ENCODE results near the gene GAS6. TPM values are rescaled to one million over a fixed set of nuclear protein-coding genes. Genes with fewer than 3 reads are reported as not detected.

GAS6 gene
- total and polyA plus RNA-seq, 2 donors (not counting 1 experiment from before 2014, with no cell fraction given): 227 to 301 TPM

DNA sequence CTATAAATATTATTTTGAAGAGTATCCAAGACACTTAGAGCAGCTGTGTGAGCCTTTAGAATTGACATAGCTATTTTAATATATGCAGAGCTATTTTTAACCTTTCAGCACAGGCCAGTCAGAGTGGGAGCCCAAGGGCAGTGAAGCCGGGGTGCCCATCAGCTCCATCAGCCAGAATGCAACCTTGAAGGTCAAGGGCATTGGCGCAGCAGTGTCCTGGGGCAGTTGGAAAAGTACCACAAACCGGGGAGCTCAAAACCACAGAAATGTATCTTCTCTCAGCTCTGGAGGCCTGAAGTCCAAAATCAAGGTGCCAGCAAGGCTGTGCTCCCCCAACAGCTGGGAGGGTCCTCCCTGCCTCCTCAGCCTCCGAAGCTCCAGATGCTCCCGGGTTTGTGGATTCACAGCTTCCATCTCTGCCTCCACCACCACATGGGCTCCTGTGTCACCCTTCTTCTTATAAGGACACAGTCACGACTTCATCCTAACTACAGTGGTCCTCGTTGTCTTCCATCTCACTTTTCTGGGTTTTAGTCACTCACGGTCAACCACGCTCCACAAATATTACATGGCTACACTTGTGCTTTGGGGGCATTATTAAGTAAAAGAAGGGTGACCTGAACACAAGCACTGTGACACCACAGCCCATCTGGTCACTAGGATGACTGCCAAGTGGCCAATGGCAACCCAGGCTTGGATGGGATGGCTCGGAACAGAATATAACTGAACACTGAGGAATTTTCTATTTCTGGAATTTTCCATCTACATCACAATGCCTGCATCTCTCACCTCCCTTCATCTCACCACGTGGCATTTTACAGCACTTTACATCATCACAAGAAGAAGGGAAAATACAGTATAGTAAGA, 15.9 kb upstream of the GAS6 start:
- no peak overlapping the region for H3K27ac ChIP-seq (ENCODE audit: insufficient read depth, low read length)
- no peaks in the 10 kb centered on the region for H3K36me3 ChIP-seq (ENCODE audit: control insufficient read depth, insufficient read depth, low read length)
- H3K4me3 ChIP-seq (replicated peaks in 1 of 4; ENCODE audit: control extremely low read depth in 1 of 4, insufficient read depth in 1 of 4, low read depth in 3 of 4, low read length in 4 of 4): no peak overlapping the region
- no peaks in the 10 kb centered on the region for H3K79me2 ChIP-seq (ENCODE audit: control insufficient read depth, insufficient read depth, low read length)
- H3K4me2 ChIP-seq (ENCODE audit: extremely low read depth, insufficient read depth, low read length): no peak overlapping the region
- H4K20me1 ChIP-seq (ENCODE audit: control insufficient read depth, extremely low read depth, insufficient read depth, low read length): no peaks in the 10 kb centered on the region
- DNase-seq (ENCODE audit: low read depth in 2 of 2): no peak
- TF ChIP-seq EZH2 (IDR thresholded peaks at IDR 0.05; ENCODE audit: low read length, missing control alignments): no peak
- TF ChIP-seq, protein P1, sequence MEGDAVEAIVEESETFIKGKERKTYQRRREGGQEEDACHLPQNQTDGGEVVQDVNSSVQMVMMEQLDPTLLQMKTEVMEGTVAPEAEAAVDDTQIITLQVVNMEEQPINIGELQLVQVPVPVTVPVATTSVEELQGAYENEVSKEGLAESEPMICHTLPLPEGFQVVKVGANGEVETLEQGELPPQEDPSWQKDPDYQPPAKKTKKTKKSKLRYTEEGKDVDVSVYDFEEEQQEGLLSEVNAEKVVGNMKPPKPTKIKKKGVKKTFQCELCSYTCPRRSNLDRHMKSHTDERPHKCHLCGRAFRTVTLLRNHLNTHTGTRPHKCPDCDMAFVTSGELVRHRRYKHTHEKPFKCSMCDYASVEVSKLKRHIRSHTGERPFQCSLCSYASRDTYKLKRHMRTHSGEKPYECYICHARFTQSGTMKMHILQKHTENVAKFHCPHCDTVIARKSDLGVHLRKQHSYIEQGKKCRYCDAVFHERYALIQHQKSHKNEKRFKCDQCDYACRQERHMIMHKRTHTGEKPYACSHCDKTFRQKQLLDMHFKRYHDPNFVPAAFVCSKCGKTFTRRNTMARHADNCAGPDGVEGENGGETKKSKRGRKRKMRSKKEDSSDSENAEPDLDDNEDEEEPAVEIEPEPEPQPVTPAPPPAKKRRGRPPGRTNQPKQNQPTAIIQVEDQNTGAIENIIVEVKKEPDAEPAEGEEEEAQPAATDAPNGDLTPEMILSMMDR (conservative IDR thresholded peaks at IDR 0.05 in 1 of 2, IDR thresholded peaks at IDR 0.05 in 1 of 2; ENCODE audit: low read depth in 1 of 2, low read length in 2 of 2): no peak
- H3K4me1 ChIP-seq (ENCODE audit: control insufficient read depth, extremely low read depth, insufficient read depth, low read length): peaks cover 6% of the 10 kb centered on the region
- no peaks in the 10 kb centered on the region for H3K9me3 ChIP-seq (ENCODE audit: control insufficient read depth, insufficient read depth, low read depth, low read length)
- no peak overlapping the region for H2AFZ ChIP-seq (ENCODE audit: low read length)
- no peaks in the 10 kb centered on the region for H3K27me3 ChIP-seq (ENCODE audit: control insufficient read depth, insufficient read depth, low read length)
- H3K9ac ChIP-seq (ENCODE audit: insufficient read depth, low read length): no peak overlapping the region

DNA sequence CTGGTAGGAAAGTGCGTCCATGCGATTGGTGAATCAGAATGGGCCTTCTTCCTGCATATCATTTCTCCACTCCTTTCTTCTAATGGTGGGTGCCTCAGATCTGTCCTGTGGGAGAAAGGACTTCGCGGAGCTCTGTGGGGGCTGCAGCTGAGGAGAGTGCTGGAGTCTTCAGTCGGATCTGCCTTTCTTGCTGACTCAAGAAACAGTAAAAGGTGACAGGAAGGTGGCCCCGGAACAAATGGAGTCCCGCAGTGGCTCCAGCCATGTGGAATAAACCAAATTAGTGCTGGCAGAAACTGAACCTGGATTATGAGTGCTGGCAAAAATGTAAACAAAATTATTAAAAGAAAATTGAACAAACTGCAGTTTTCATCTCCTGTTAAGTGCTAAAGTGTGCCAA, 15.1 kb upstream of the GAS6 start:
- no peak overlapping the region for H3K9ac ChIP-seq (ENCODE audit: insufficient read depth, low read length)
- DNase-seq (ENCODE audit: low read depth in 2 of 2): no peak
- H3K36me3 ChIP-seq (ENCODE audit: control insufficient read depth, insufficient read depth, low read length): no peaks in the 10 kb centered on the region
- no peak overlapping the region for H2AFZ ChIP-seq (ENCODE audit: low read length)
- H3K9me3 ChIP-seq (ENCODE audit: control insufficient read depth, insufficient read depth, low read depth, low read length): no peaks in the 10 kb centered on the region
- no peak overlapping the region for H3K4me3 ChIP-seq (replicated peaks in 1 of 4; ENCODE audit: control extremely low read depth in 1 of 4, insufficient read depth in 1 of 4, low read depth in 3 of 4, low read length in 4 of 4)
- no peaks in the 10 kb centered on the region for H3K79me2 ChIP-seq (ENCODE audit: control insufficient read depth, insufficient read depth, low read length)
- H3K4me1 ChIP-seq (ENCODE audit: control insufficient read depth, extremely low read depth, insufficient read depth, low read length): peaks cover 6% of the 10 kb centered on the region
- H3K27me3 ChIP-seq (ENCODE audit: control insufficient read depth, insufficient read depth, low read length): no peaks in the 10 kb centered on the region
- no peaks in the 10 kb centered on the region for H4K20me1 ChIP-seq (ENCODE audit: control insufficient read depth, extremely low read depth, insufficient read depth, low read length)
- TF ChIP-seq, protein P1 (conservative IDR thresholded peaks at IDR 0.05 in 1 of 2, IDR thresholded peaks at IDR 0.05 in 1 of 2; ENCODE audit: low read depth in 1 of 2, low read length in 2 of 2): no peak
- no peak for TF ChIP-seq EZH2 (IDR thresholded peaks at IDR 0.05; ENCODE audit: low read length, missing control alignments)
- no peak overlapping the region for H3K27ac ChIP-seq (ENCODE audit: insufficient read depth, low read length)
- no peak overlapping the region for H3K4me2 ChIP-seq (ENCODE audit: extremely low read depth, insufficient read depth, low read length)

DNA sequence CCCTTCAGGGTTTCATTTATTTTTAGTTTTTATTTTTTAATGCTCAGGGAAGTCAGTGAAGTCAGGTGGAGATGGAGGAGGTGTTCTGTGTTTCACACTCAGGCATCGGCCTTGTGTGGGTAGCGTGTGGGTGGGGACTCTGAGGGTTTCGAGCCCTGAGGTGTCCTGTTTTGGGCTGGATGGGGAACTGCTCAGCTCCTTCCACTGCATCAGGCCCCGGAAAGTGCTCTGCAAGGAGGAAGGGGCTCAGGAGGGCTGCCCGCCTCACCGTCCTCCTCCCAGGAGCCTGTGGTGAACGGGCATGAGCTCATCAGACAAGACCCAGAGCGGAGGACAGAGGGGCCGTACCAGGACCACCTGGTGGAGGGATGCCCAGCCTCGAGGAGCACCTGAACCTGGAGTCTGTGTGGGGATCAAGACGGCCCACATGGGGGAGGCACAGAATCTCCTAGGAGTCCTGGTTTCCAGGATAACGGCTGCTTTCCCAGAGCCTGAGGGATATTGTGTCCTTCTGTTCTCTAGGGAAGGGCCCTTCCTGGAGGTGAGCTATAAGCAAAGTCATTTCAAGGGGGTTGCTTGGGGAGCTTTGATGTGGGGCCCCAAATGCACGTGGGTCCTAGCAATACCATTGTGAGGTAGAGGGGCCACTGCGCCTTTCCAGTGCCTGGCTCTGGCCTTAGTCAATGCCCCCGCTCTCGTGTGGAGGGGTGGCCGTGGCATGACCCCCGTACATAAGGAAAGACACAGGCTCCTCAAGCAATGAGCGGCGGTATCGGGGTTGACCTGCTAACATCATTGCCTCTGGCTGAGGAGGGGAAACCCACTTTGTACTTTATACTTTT, 13.5 kb upstream of the GAS6 start:
- no peak for DNase-seq (ENCODE audit: low read depth in 2 of 2)
- H2AFZ ChIP-seq (ENCODE audit: low read length): no peak overlapping the region
- H3K4me2 ChIP-seq (ENCODE audit: extremely low read depth, insufficient read depth, low read length): no peak overlapping the region
- H3K27ac ChIP-seq (ENCODE audit: insufficient read depth, low read length): no peak overlapping the region
- H3K79me2 ChIP-seq (ENCODE audit: control insufficient read depth, insufficient read depth, low read length): no peaks in the 10 kb centered on the region
- no peaks in the 10 kb centered on the region for H3K27me3 ChIP-seq (ENCODE audit: control insufficient read depth, insufficient read depth, low read length)
- no peak overlapping the region for H3K4me3 ChIP-seq (replicated peaks in 1 of 4; ENCODE audit: control extremely low read depth in 1 of 4, insufficient read depth in 1 of 4, low read depth in 3 of 4, low read length in 4 of 4)
- no peaks in the 10 kb centered on the region for H3K9me3 ChIP-seq (ENCODE audit: control insufficient read depth, insufficient read depth, low read depth, low read length)
- TF ChIP-seq, protein P1 (conservative IDR thresholded peaks at IDR 0.05 in 1 of 2, IDR thresholded peaks at IDR 0.05 in 1 of 2; ENCODE audit: low read depth in 1 of 2, low read length in 2 of 2): no peak
- no peak for TF ChIP-seq EZH2 (IDR thresholded peaks at IDR 0.05; ENCODE audit: low read length, missing control alignments)
- no peaks in the 10 kb centered on the region for H3K36me3 ChIP-seq (ENCODE audit: control insufficient read depth, insufficient read depth, low read length)
- peaks cover 6% of the 10 kb centered on the region for H3K4me1 ChIP-seq (ENCODE audit: control insufficient read depth, extremely low read depth, insufficient read depth, low read length)
- no peaks in the 10 kb centered on the region for H4K20me1 ChIP-seq (ENCODE audit: control insufficient read depth, extremely low read depth, insufficient read depth, low read length)
- H3K9ac ChIP-seq (ENCODE audit: insufficient read depth, low read length): no peak overlapping the region
